GM12892 (cell line): ENCODE measurements around the gene IL1RAPL1.

Experiments used
- POLR2A ChIP-seq: IDR thresholded peaks from 2 replicates; pipeline ENCODE4 v1.6.1; 2011; ENCODE audit warnings: low read depth, low read length, control low read depth
- POLR2AphosphoS5 ChIP-seq: IDR thresholded peaks from 2 replicates; pipeline ENCODE4 v1.6.1; 2011; ENCODE audit warnings: low read depth, low read length, control low read depth

GRCh38 chrX:29561417-29561816 is 974.2 kb downstream of the IL1RAPL1 start:
- TF ChIP-seq POLR2A (no peak), POLR2AphosphoS5 (no peak)
